Measurements from ENCODE around the gene COBL.
"Not testable (repeated sequence)": the region's sequence is repeated elsewhere in the genome, so short reads cannot be mapped to it uniquely, and the experiment has no call there.

The COBL gene

DNA sequence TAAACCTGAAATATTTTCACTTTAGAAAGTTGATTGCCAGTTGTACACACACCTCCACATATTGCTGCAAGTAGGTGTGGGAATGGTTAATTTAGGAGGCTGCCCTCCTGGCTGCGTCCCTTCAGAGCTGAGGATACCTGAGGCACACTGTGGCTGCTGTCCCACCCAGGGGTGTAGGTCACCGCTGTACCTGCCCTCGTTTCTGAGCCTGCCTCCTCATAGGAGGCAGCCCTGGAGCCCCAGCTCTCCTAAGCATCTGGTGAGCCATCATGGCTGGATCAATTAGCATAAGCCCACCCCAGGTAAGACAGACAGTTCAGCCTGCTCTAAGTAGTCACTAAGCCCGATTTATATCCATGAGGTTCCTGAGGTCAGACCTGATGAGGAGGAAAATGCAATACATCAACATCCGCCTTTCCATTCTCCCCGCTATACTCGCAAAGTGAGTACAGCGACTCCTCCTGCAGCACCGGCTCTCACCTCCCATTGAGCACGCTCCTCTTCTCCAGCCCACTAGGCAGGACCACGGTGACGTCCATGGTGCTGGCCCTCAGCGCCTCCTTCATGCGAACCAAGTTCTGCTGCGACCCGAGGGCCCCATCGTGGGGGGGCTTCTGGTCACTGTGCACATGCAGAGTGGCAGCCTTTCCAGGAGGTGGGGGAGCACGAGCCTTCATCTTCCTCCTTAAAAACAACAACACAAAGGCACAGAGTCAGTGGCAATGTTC is 97.2 kb downstream of the COBL start:
- TF ChIP-seq ZNF384 (IDR thresholded peaks at IDR 0.05) (no peak), CTBP1 (IDR thresholded peaks at IDR 0.05; ENCODE audit: borderline replicate concordance) (no peak), LEF1 (IDR thresholded peaks at IDR 0.05; ENCODE audit: borderline replicate concordance) (no peak), FOXK2 (IDR thresholded peaks at IDR 0.05) (no peak), FOXA1 (IDR thresholded peaks at IDR 0.05) (no peak), FOXM1 (IDR thresholded peaks at IDR 0.05; ENCODE audit: borderline replicate concordance) (no peak), ARNT (IDR thresholded peaks at IDR 0.05) (no peak), SUZ12 (IDR thresholded peaks at IDR 0.05) (no peak), BHLHE40 (IDR thresholded peaks at IDR 0.05; ENCODE audit: borderline replicate concordance) (no peak)
- TF ChIP-seq, protein P1, sequence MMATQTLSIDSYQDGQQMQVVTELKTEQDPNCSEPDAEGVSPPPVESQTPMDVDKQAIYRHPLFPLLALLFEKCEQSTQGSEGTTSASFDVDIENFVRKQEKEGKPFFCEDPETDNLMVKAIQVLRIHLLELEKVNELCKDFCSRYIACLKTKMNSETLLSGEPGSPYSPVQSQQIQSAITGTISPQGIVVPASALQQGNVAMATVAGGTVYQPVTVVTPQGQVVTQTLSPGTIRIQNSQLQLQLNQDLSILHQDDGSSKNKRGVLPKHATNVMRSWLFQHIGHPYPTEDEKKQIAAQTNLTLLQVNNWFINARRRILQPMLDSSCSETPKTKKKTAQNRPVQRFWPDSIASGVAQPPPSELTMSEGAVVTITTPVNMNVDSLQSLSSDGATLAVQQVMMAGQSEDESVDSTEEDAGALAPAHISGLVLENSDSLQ (IDR thresholded peaks at IDR 0.05): no peak
- DNase-seq (ENCODE audit: extremely low spot score): no peak
- ChIA-PET POLR2A (no interaction called here), CTCF (no interaction called here)

DNA sequence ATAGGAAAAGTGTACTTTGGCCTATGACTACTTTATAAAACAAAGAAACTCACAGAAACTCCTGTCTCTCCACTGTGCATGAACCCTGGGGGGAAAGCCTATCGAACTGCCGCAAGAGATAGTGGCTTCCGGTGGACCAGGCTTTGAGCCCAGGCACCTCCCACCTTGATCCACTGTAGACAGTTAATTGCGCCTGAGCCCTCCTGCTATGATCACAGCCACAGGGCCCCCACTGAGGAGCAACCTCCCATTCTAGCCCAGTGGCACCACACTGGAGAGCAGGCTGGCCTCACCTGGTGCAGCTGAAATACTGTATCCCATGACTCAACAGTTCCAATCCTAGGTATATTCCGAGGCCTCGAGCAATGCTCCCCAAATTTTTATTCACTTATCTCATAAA is 98.8 kb downstream of the COBL start:
- no peak for TF ChIP-seq SP1 (IDR thresholded peaks at IDR 0.05)
- ChIA-PET POLR2A (no interaction called here), CTCF (no interaction called here)
- DNase-seq (ENCODE audit: extremely low spot score): peak; percentile 1

DNA sequence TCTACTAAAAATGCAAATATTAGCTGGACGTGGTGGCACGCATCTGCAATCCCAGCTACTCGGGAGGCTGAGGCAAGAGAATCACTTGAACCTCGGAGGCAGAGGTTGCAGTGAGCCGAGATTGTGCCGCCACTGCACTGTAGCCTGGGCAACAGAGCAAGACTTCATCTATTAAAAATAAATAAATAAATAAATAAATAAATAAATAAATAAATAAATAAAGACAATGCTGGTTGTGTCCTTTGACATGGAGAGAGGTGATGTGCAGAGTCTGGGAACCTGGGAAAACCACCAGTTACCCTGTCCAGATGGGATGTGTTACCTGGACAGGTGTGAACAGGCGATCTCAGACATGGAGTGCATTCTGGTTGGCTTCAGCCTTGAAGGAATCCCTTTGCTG is 102.5 kb downstream of the COBL start:
- CTCF ChIA-PET: interaction anchor here (0.6 kb wide), 1 partner anchor 37 kb away, joined by 10 read pairs; no protein-coding TSS in a partner anchor
- POLR2A ChIA-PET: no interaction called here
- no peak for DNase-seq (ENCODE audit: extremely low spot score)
- no peak for TF ChIP-seq ZNF384 (IDR thresholded peaks at IDR 0.05)

DNA sequence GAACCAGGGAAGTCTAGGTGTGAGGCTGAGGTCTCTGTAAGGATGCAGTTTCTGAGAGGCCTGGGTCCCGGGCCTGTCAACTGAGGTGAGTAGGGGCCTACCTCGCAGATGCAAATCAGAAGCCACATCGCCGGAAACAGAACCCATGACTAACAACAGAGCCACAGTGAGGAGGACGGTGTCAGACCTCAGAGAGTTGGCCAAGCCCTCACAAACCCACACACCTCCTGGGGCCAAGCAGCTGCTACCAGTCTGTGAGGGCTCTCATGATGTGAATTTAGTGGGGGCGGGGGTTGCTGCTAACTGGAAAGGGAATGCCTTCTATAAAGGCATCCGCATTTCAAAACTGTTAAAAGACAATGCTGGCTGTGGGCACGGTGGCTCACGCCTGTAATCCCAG is 103.0 kb downstream of the COBL start:
- no peak for TF ChIP-seq HDGF (IDR thresholded peaks at IDR 0.05; ENCODE audit: borderline replicate concordance)
- TF ChIP-seq BHLHE40 (IDR thresholded peaks at IDR 0.05; ENCODE audit: borderline replicate concordance): no peak
- no peak for TF ChIP-seq SP1 (IDR thresholded peaks at IDR 0.05)
- DNase-seq (ENCODE audit: extremely low spot score): no peak
- ChIA-PET CTCF (no interaction called here), POLR2A (no interaction called here)

DNA sequence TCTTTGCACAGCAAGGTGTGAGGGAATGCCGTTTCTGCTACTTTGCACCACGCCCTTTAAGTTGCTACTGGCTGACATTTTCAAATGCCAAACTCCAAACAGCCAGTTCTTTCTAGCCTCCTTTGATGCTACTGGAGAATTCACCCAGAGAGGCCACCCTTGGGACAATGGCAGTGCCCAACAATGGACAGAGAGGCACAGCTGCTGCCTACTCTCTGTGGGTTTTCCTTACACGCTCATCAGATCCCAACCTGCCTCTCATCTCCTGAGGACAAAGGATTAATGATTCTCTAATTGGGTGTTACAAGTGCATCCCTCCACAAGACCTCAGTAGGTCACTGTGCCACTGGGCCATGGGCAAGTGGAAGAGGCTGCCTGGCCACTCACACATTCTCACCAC is 105.8 kb downstream of the COBL start:
- ChIA-PET POLR2A (no interaction called here), CTCF (interaction anchor here (0.6 kb wide), 1 partner anchor 159 kb away, joined by 3 read pairs; no protein-coding TSS in a partner anchor)
- TF ChIP-seq ELF4 (IDR thresholded peaks at IDR 0.05): no peak
- no peak for TF ChIP-seq FOXA1 (IDR thresholded peaks at IDR 0.05)
- TF ChIP-seq CTBP1 (IDR thresholded peaks at IDR 0.05; ENCODE audit: borderline replicate concordance): no peak
- no peak for TF ChIP-seq FOXK2 (IDR thresholded peaks at IDR 0.05)
- no peak for TF ChIP-seq ZNF384 (IDR thresholded peaks at IDR 0.05)
- TF ChIP-seq L3MBTL2 (conservative IDR thresholded peaks at IDR 0.05): no peak
- no peak for TF ChIP-seq SUZ12 (IDR thresholded peaks at IDR 0.05)
- TF ChIP-seq SP1 (IDR thresholded peaks at IDR 0.05): no peak
- no peak for TF ChIP-seq BHLHE40 (IDR thresholded peaks at IDR 0.05; ENCODE audit: borderline replicate concordance)
- no peak for TF ChIP-seq LEF1 (IDR thresholded peaks at IDR 0.05; ENCODE audit: borderline replicate concordance)
- TF ChIP-seq NFRKB (IDR thresholded peaks at IDR 0.05): no peak
- TF ChIP-seq, protein P1 (IDR thresholded peaks at IDR 0.05): no peak
- TF ChIP-seq ARNT (IDR thresholded peaks at IDR 0.05): no peak
- no peak for TF ChIP-seq HDGF (IDR thresholded peaks at IDR 0.05; ENCODE audit: borderline replicate concordance)
- no peak for TF ChIP-seq TARDBP (IDR thresholded peaks at IDR 0.05)
- TF ChIP-seq FOXM1 (IDR thresholded peaks at IDR 0.05; ENCODE audit: borderline replicate concordance): no peak
- DNase-seq (ENCODE audit: extremely low spot score): no peak

DNA sequence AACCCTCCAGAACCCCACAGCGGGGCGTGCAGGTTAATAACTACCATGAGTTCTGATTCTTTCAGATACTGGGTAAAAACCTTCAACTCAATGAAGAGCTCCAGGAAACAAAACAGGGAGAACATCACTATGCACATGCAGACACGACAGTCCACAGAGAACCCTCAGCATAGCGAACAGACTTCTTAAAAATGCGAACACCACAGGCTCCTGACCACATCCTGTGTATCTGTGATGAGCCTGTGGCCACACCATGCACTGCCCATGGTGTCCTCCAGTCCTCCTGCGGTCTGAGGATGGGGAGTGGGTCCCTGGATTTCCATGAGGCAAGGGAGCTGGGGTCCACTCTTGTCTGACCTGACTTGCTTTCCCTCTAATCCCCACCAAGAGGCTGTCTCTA is 107.2 kb downstream of the COBL start:
- TF ChIP-seq ZNF384 (IDR thresholded peaks at IDR 0.05) (no peak), LEF1 (IDR thresholded peaks at IDR 0.05; ENCODE audit: borderline replicate concordance) (no peak), HDGF (IDR thresholded peaks at IDR 0.05; ENCODE audit: borderline replicate concordance) (no peak), L3MBTL2 (conservative IDR thresholded peaks at IDR 0.05) (no peak), ARNT (IDR thresholded peaks at IDR 0.05) (no peak), SP1 (IDR thresholded peaks at IDR 0.05) (no peak), FOXA1 (IDR thresholded peaks at IDR 0.05) (no peak), SUZ12 (IDR thresholded peaks at IDR 0.05) (no peak), FOXK2 (IDR thresholded peaks at IDR 0.05) (no peak), BHLHE40 (IDR thresholded peaks at IDR 0.05; ENCODE audit: borderline replicate concordance) (no peak)
- TF ChIP-seq, protein P1 (IDR thresholded peaks at IDR 0.05): no peak
- no peak for DNase-seq (ENCODE audit: extremely low spot score)
- POLR2A ChIA-PET: no interaction called here
- CTCF ChIA-PET: no interaction called here

DNA sequence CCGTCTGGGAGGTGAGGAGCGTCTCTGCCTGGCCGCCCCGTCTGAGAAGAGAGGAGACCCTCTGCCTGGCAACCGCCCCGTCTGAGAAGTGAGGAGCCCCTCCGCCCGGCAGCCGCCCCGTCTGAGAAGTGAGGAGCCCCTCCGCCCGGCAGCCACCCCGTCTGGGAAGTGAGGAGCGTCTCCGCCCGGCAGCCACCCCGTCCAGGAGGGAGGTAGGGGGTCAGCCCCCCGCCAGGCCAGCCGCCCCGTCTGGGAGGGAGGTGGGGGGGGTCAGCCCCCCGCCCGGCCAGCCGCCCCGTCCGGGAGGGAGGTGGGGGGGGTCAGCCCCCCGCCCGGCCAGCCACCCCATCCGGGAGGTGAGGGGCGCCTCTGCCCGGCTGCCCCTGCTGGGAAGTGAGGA is 108.5 kb downstream of the COBL start:
- POLR2A ChIA-PET; CTCF ChIA-PET; DNase-seq (ENCODE audit: extremely low spot score): not testable (repeated sequence)
